A549 treated with ZK216348 at 1 μM for 4 hours (cell line): Measurements from ENCODE around the gene PLA2G12A. TPM values are rescaled to one million over a fixed set of nuclear protein-coding genes. Genes with fewer than 3 reads are reported as not detected.

Experiments used
- total RNA-seq: library from RNA; stranded (reverse); fragments of 200-300 nt; extraction: Qiagen RNA extraction; gene quantifications from 5 replicates; pipeline ENCODE4 v1.2.3, GENCODE V29; 2022; ENCODE audit warnings: low read depth

PLA2G12A gene
- 11.4 to 17.9 TPM (median 12.2 TPM) in 5 replicates for total RNA-seq

DNA sequence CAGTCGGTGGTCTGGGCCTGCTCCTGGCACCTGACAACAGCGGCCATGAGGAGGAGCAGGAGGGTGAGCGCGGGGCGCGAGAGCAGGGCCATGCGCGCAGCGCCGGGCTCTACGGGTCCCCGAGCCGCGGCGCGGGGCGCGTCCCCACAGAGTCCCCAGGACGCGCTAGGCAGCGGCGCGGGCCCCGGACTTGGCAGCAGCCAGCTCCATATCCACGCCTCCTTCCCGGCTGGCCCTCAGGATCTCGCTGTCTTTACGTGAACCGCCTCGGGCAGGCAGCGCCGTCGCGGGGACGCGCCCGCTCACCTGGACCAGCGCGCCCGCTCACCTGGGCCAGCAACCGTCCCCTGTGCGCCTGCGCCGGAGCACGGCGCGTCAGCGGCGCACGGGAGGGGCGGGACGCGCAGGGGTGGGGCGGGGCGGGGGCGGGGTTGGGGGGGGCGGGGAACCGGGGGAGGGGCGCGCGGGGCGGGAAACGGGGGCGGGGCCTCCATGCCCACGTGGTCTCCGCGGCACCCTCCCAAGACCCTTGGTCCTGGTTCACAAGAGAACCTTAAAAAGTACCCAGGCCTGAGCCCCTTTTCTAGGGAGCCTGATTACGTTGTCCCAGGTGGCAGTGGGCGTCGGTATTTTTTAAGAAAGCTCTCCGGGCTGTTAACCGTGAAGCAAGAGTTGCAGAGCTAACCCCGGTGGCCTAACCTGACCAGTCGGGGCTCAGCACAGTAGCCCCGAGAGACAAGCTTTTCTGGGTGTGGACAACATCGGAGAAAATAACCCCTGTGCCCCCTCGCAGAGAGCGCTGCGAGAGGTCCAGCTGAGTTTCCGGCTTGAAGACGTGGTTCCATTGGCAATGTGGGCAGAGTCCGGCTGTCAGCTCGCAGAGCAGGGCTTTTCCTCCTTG, at the start of gene PLA2G12A:
Gene PLA2G12A, minus strand, starts transcription at position 353 of the 901 bp plus-strand sequence. Its CDS starts 261 bp downstream, at position 92.

DNA sequence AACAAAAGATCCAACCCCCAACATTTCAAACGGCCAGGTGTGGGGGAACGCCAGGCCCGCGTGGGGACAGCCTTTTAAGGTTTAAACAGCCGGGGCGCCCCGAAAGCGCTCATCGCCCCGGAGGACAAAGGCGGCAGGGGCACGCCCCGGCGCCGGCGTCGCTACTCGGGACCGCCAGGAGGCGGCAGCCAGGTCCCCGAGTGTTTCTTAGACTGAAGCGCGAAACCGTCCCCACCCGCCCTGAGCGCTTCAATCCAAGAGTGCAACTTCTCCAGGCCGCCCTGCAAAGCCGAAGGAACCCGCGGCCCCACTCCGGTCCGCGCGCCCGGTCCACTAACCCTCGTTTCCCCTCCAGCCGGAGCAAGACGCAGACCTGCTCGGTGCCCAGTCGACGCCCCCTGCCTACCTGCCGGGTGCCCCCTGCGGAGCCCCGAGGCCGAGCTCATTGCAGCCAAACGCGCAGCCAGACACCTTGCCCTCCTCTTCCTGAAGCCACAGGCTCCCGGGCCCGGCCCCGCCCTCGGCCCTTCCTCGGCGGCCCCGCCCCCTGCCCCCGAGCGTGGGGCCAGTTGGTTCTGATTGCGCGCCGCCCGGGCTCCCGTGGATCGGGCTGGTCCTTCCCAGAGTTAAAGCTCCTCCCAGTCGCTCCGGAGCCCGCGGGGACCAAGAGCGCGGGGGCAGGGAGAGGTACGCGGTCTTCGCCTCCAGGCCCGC, 26.8 kb downstream of the PLA2G12A start, which contains the start of gene CASP6:
Gene CASP6, minus strand, starts transcription at position 496 of the 714 bp plus-strand sequence. Its CDS starts 50 bp downstream, at position 446.

Other genes with a start within 250 kb of the PLA2G12A start
- 12.4 to 21.8 TPM (median 20.7 TPM) in 5 replicates for gene MCUB, start 169.8 kb downstream of the PLA2G12A start, total RNA-seq
- gene CASP6, start 26.6 kb downstream of the PLA2G12A start, total RNA-seq: 14.7 to 18.0 TPM (median 15.3 TPM) in 5 replicates
- 0.48 to 0.85 TPM (median 0.75 TPM) in 5 replicates for gene CFI, start 71.9 kb upstream of the PLA2G12A start, total RNA-seq
- 36.7 to 55.6 TPM (median 43.0 TPM) in 5 replicates for gene GAR1, start 85.7 kb upstream of the PLA2G12A start, total RNA-seq
- gene RRH, start 97.9 kb upstream of the PLA2G12A start, total RNA-seq: 0.13 to 0.18 TPM (median 0.15 TPM) in 3 of 5 replicates, not detected in the others
- gene LRIT3, start 118.0 kb upstream of the PLA2G12A start, total RNA-seq: 0.06 to 0.13 TPM in 2 of 5 replicates, not detected in the others
- gene EGF, start 182.8 kb upstream of the PLA2G12A start, total RNA-seq: 0.09 to 1.3 TPM (median 0.24 TPM) in 5 replicates